GM23338 (cell line): Measurements from ENCODE around the gene NPL. TPM values are rescaled to one million over a fixed set of nuclear protein-coding genes. Genes with fewer than 3 reads are reported as not detected.

ENCODE experiments used
- ATAC-seq: fragments of 200-7000 bp; cut with Tn5 transposase; 3 replicates; pipeline ENCODE4 v1.9.1; 2020
- DNase-seq: peaks from one replicate; pipeline ENCODE4 v3.0.0-alpha.2; 2015; ENCODE audit warnings: low spot score
- H2AFZ ChIP-seq: fragments of 200-600 bp; sonication (generic); 2 replicates; pipeline ENCODE4 v1.8.0; 2016; ENCODE audit warnings: antibody characterized with exemption, mild to moderate bottlenecking, moderate library complexity
- H3F3A ChIP-seq: fragments of 200-600 bp; sonication (generic); replicated peaks from 2 replicates; pipeline ENCODE4 v1.8.0; 2017; ENCODE audit warnings: antibody characterized with exemption, mixed run types, low read depth
- H3K27ac ChIP-seq: fragments of 200-600 bp; sonication (generic); 2 replicates; pipeline ENCODE4 v1.6.1; 2016; ENCODE audit warnings: low read depth
- H3K27me3 ChIP-seq: fragments of 200-600 bp; sonication (generic); 2 replicates; pipeline ENCODE4 v1.8.0; 2016; ENCODE audit warnings: mild to moderate bottlenecking, mixed run types, moderate library complexity; ENCODE audit not compliant: insufficient read depth
- H3K36me3 ChIP-seq: fragments of 200-600 bp; sonication (generic); 2 replicates; pipeline ENCODE4 v1.8.0; 2016; ENCODE audit warnings: mild to moderate bottlenecking; ENCODE audit not compliant: insufficient read depth
- H3K4me1 ChIP-seq: fragments of 200-600 bp; sonication (generic); 2 replicates; pipeline ENCODE4 v1.8.0; 2016; ENCODE audit warnings: mild to moderate bottlenecking, moderate library complexity; ENCODE audit not compliant: insufficient read depth
- H3K4me2 ChIP-seq: fragments of 200-600 bp; sonication (generic); 2 replicates; pipeline ENCODE4 v1.7.1; 2017; ENCODE audit warnings: mixed run types
- H3K4me3 ChIP-seq: fragments of 200-600 bp; sonication (generic); 2 replicates; pipeline ENCODE4 v1.6.1; 2016; ENCODE audit warnings: mixed run types
- H3K79me2 ChIP-seq: fragments of 200-600 bp; sonication (generic); replicated peaks from 2 replicates; pipeline ENCODE4 v1.8.0; 2017; ENCODE audit warnings: mild to moderate bottlenecking; ENCODE audit not compliant: insufficient read depth
- H3K9me2 ChIP-seq: fragments of 200-600 bp; sonication (generic); 2 replicates; pipeline ENCODE4 v1.8.0; 2017; ENCODE audit not compliant: insufficient read depth
- H4K20me1 ChIP-seq: fragments of 200-600 bp; sonication (generic); replicated peaks from 2 replicates; pipeline ENCODE4 v1.8.0; 2017; ENCODE audit warnings: mild to moderate bottlenecking; ENCODE audit not compliant: insufficient read depth
- H3K27ac Mint-ChIP-seq: 2 replicates; pipeline ENCODE4 v1.8.0; 2020; ENCODE audit warnings: inconsistent platforms, mild to moderate bottlenecking, moderate library complexity, mixed read lengths
- H3K27me3 Mint-ChIP-seq: 3 replicates; pipeline ENCODE4 v1.8.0; 2022; ENCODE audit warnings: low read depth, mild to moderate bottlenecking, moderate library complexity, mixed read lengths, inconsistent platforms; ENCODE audit not compliant: insufficient read depth, poor library complexity
- H3K36me3 Mint-ChIP-seq: 3 replicates; pipeline ENCODE4 v1.8.0; 2021; ENCODE audit warnings: low read depth, mild to moderate bottlenecking, inconsistent platforms, moderate library complexity, mixed read lengths
- H3K4me1 Mint-ChIP-seq: 3 replicates; pipeline ENCODE4 v1.8.0; 2020; ENCODE audit warnings: mild to moderate bottlenecking, inconsistent platforms, mixed read lengths
- H3K4me3 Mint-ChIP-seq: 3 replicates; pipeline ENCODE4 v1.8.0; 2021; ENCODE audit warnings: moderate library complexity, mild to moderate bottlenecking, inconsistent platforms, mixed read lengths
- H3K9me3 Mint-ChIP-seq: 3 replicates; pipeline ENCODE4 v1.8.0; 2020; ENCODE audit warnings: moderate library complexity, mild to moderate bottlenecking, inconsistent platforms, mixed read lengths
- JUNB ChIP-seq: IDR thresholded peaks from one replicate; pipeline ENCODE4 v1.6.1; 2016; ENCODE audit warnings: antibody characterized with exemption; ENCODE audit not compliant: unreplicated experiment
- polyA plus RNA-seq: library from polyadenylated mRNA; unstranded; fragments of >200 nt; fragmentation: Nextera tagmentation; extraction: Ambion mirVana; gene quantifications from 2 replicates; pipeline ENCODE4 v1.2.1, GENCODE V29; 2016
- total RNA-seq: library from RNA; depleted of rRNA; stranded (reverse); fragments of >200 nt; shearing (Covaris generic); gene quantifications from 2 replicates; pipeline ENCODE4 v1.2.3, GENCODE V29; 2014; rRNA removed

NPL gene
- total and polyA plus RNA-seq, 2 experiments from 2014 or later, result 2.4 to 2.8 TPM

DNA sequence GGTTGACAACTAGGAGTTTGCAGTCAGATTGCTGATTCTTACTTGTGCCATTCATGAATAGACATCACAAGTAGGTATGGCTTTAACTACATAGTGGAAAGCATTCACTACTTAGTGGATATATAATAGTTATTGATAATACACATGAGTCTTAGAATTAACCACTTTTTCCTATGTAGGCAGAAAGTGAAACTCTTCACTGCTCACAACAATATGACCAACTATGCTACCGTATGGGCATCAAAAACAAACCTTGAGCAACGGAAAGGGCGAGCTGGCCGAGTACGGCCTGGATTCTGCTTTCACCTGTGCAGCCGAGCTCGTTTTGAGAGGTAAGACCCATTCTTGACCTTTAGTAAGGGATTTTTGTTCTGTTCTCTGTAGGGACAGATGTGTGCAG, 88.3 kb downstream of the NPL start:
- H3K27ac Mint-ChIP-seq, result no peak overlapping the region
- TF ChIP-seq JUNB, result no peak

More for the DNA sequence above, 88.3 kb downstream of the NPL start:
- H3K4me2 ChIP-seq, result no peak overlapping the region
- Mint-ChIP-seq H3K4me1 (no peaks in the 10 kb centered on the region), H3K27me3 (peaks cover 2% of the 10 kb centered on the region), H3K36me3 (peaks cover 100% of the 10 kb centered on the region), H3K9me3 (no peaks in the 10 kb centered on the region), H3K4me3 (no peak overlapping the region)
- H3K4me3 ChIP-seq, result no peak overlapping the region
- peaks cover 31% of the 10 kb centered on the region for H3K79me2 ChIP-seq
- H2AFZ ChIP-seq, result no peak overlapping the region
- H3F3A ChIP-seq, result peaks cover 15% of the 10 kb centered on the region; the same call in 1 of the 2 replicates
- no peaks in the 10 kb centered on the region for H3K9me2 ChIP-seq
- peaks cover 100% of the 10 kb centered on the region for H3K36me3 ChIP-seq
- H3K4me1 ChIP-seq, result no peaks in the 10 kb centered on the region
- DNase-seq (no peak), ATAC-seq (no peak)
- no peaks in the 10 kb centered on the region for H3K27me3 ChIP-seq
- peaks cover 15% of the 10 kb centered on the region for H4K20me1 ChIP-seq
- no peak overlapping the region for H3K27ac ChIP-seq

Other genes with a start within 250 kb of the NPL start
- 0.85 and 0.94 TPM in 2 replicates for gene RNASEL, start 200.5 kb upstream of the NPL start, total RNA-seq
- gene RNASEL, start 200.5 kb upstream of the NPL start, polyA plus RNA-seq, result 0.37 and 0.38 TPM in 2 replicates
- gene RGS16, start 185.4 kb upstream of the NPL start, total RNA-seq, result 15.4 and 18.2 TPM in 2 replicates
- gene RGS16, start 185.4 kb upstream of the NPL start, polyA plus RNA-seq, result 31.6 and 35.2 TPM in 2 replicates
- gene RGS8, start 105.2 kb upstream of the NPL start, total RNA-seq, result 1.0 and 2.5 TPM in 2 replicates
- gene RGS8, start 105.2 kb upstream of the NPL start, polyA plus RNA-seq, result 0.06 and 0.10 TPM in 2 replicates
- 239 and 262 TPM in 2 replicates for gene DHX9, start 49.6 kb downstream of the NPL start, total RNA-seq
- gene DHX9, start 49.6 kb downstream of the NPL start, polyA plus RNA-seq, result 127 and 151 TPM in 2 replicates
- not detected in 2 replicates for gene SHCBP1L, start 163.4 kb downstream of the NPL start, total RNA-seq
- not detected in 2 replicates for gene SHCBP1L, start 163.4 kb downstream of the NPL start, polyA plus RNA-seq
- 111 and 116 TPM in 2 replicates for gene LAMC1, start 233.6 kb downstream of the NPL start, total RNA-seq
- 18.4 and 20.5 TPM in 2 replicates for gene LAMC1, start 233.6 kb downstream of the NPL start, polyA plus RNA-seq